Thoracic aorta (tissue), 2 donors: Measurements from ENCODE around the gene TPPP3. TPM values are rescaled to one million over a fixed set of nuclear protein-coding genes. Genes with fewer than 3 reads are reported as not detected.

Experiments used
- ATAC-seq: fragments of 150-250 bp; one replicate; pipeline ENCODE4 v1.8.0; 2017; ENCODE audit warnings: low read depth; ENCODE audit not compliant: insufficient number of reproducible peaks, low FRiP score
- DNase-seq: peaks from one replicate; pipeline ENCODE4 v3.0.0-alpha.2; 2020; ENCODE audit warnings: low spot score
- H3K27ac ChIP-seq, 2 donors: fragments of 200-600 bp; sonication (generic); 1 replicate in 1 of 2; 2 replicates in 1 of 2; pipeline ENCODE4 v1.5.1; 2016; ENCODE audit warnings: mild to moderate bottlenecking in 2 of 2, moderate library complexity in 2 of 2
- H3K27me3 ChIP-seq: fragments of 200-600 bp; sonication (generic); replicated peaks from 2 replicates; pipeline ENCODE4 v1.6.0; 2016; ENCODE audit warnings: mild to moderate bottlenecking; ENCODE audit not compliant: insufficient read depth
- H3K36me3 ChIP-seq: fragments of 200-600 bp; sonication (generic); one replicate; pipeline ENCODE4 v1.5.1; 2016
- H3K4me1 ChIP-seq, 2 donors: fragments of 200-600 bp; sonication (generic); 1 replicate in 1 of 2; 2 replicates in 1 of 2; pipeline versions ENCODE4 v1.5.1 to v1.6.0; 2016; ENCODE audit warnings: low read depth in 2 of 2, mild to moderate bottlenecking in 1 of 2; ENCODE audit not compliant: control insufficient read depth in 1 of 2
- H3K4me3 ChIP-seq: fragments of 200-600 bp; sonication (generic); 2 replicates; pipeline ENCODE4 v1.5.1; 2016; ENCODE audit warnings: mild to moderate bottlenecking
- H3K9me3 ChIP-seq: fragments of 200-600 bp; sonication (generic); 2 replicates; pipeline ENCODE4 v1.5.1; 2016
- CTCF ChIP-seq: fragments of 200-600 bp; sonication (generic); IDR thresholded peaks from one replicate; pipeline ENCODE4 v1.5.1; 2019; ENCODE audit warnings: antibody characterized with exemption
- total RNA-seq, 2 donors: library from RNA; depleted of rRNA; stranded (reverse); fragments of >200 nt; gene quantifications; one replicate each; pipeline versions ENCODE4 v1.1.0 to v1.2.3, GENCODE V29; 2016

Gene TPPP3
- total RNA-seq, 2 donors from 2014 or later, result 12.6 to 34.9 TPM

DNA sequence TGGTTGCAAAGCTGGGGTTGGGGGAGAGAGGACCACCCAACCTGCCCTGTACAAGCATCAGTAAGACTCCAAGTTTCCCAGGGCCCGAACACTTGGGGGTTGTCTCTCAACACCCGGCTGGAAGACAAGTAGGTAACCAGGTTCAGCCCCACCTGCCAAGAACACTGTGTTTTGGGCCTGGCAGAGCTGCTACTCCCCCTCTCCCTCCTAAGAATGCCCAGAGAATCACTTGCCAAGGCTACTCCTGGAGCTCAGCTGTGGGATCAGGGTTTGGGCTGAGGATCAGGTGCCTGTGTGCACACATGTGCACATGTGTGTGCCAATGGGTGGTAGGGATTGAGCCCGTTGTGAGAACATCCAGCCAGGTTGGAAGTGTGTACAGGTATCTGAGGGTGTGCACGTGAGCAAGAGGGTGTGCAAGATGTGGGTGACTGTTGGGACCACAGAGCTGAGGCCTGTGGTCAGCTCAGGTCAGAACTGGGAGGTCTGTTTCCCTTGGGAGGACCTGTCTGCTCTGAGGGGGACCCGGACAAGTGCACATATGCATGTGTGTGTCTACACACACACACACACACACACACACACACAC, 39.9 kb upstream of the TPPP3 start:
- DNase-seq, result no peak
- no peaks in the 10 kb centered on the region for H3K27me3 ChIP-seq
- ATAC-seq, result no peak
- H3K27ac ChIP-seq, result no peak overlapping the region
- H3K4me3 ChIP-seq, result no peak overlapping the region
- no peak for TF ChIP-seq CTCF
- peaks cover 12% of the 10 kb centered on the region for H3K36me3 ChIP-seq
- H3K4me1 ChIP-seq, result peaks cover 0 to 14% of the 10 kb centered on the region in 2 donors
- no peaks in the 10 kb centered on the region for H3K9me3 ChIP-seq

DNA sequence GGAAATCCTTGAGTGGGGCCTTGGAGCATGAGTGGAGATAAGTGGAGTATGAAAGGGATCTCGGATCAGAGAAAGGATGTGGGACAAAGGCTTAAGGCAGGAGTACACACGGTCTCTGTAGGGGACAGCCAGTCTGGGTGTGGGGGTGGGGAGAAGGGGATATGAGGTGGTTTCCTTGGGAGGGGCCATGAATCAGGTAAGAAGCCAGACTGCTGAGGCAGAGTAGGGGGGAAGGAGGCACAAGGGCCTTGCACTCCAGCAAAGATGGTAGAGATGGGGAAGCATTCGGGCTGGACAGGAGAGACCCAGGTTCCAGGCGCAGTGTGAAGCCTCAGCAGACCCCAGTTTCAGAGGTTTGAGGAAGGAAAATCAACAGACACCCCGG, 39.2 kb upstream of the TPPP3 start:
- Histone ChIP-seq H3K4me3 (no peak overlapping the region), H3K27me3 (no peaks in the 10 kb centered on the region), H3K9me3 (no peaks in the 10 kb centered on the region), H3K27ac (no peak overlapping the region), H3K36me3 (peaks cover 5% of the 10 kb centered on the region), H3K4me1 (peaks cover 0 to 14% of the 10 kb centered on the region in 2 donors)
- ATAC-seq (no peak), DNase-seq (no peak)
- TF ChIP-seq CTCF, result no peak

- peaks cover 0 to 14% of the 10 kb centered on the region in 2 donors for H3K4me1 ChIP-seq
- no peak for TF ChIP-seq CTCF
- ATAC-seq (no peak), DNase-seq (no peak)
- H3K9me3 ChIP-seq, result no peaks in the 10 kb centered on the region
- no peaks in the 10 kb centered on the region for H3K27me3 ChIP-seq
- H3K36me3 ChIP-seq, result no peaks in the 10 kb centered on the region
- H3K27ac ChIP-seq, result no peak overlapping the region
- peak overlapping the region; percentile 66 for H3K4me3 ChIP-seq
These were observed 38.6 kb upstream of the TPPP3 start for GRCh38 chr16:67431775-67432505.

- peak; percentile 29 for ATAC-seq
- peak within 1 kb of the TSS; percentile 66 for H3K4me3 ChIP-seq
- peaks cover 0 to 14% of the 10 kb centered on the region in 2 donors for H3K4me1 ChIP-seq
- no peaks in the 10 kb centered on the region for H3K36me3 ChIP-seq
- DNase-seq, result no peak
- no peaks in the 10 kb centered on the region for H3K9me3 ChIP-seq
- H3K27ac ChIP-seq, result no peak within 1 kb of the TSS
- no peaks in the 10 kb centered on the region for H3K27me3 ChIP-seq
- no peak for TF ChIP-seq CTCF
These were observed 37.9 kb upstream of the TPPP3 start, which contains the start of gene HSD11B2 for GRCh38 chr16:67430977-67431774. TSS of gene HSD11B2 (plus strand) at chr16:67431121. CDS start at chr16:67431249, 128 bp downstream.

DNA sequence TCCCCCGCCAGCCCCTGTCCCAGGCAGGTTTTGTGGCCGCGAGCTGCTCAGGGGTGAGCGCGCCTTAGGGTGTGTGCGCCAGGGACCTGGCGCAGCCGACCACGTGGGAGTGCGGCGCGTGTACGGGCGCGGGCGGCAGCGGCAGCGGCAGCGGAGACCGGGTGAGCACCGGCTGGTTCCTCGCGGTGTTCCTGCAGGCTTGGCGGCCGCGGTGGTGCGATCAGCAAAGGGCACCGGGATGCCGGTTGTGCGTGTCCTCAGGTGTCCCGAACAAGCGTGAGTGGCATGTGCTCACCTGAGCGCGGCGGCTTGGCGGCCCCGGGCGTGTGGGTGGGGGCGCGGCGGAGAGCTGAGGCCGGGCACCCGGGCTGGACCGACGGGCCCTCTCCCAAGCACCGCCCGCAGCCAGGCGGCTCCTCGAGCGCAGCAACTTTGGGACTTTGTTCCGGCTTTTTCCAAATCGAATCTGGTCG, 37.2 kb upstream of the TPPP3 start:
- H3K27ac ChIP-seq, result no peak overlapping the region
- ATAC-seq, result no peak

More for the DNA sequence above, 37.2 kb upstream of the TPPP3 start:
- TF ChIP-seq CTCF, result no peak
- peak overlapping the region; percentile 66 for H3K4me3 ChIP-seq
- peaks cover 0 to 14% of the 10 kb centered on the region in 2 donors for H3K4me1 ChIP-seq
- H3K9me3 ChIP-seq, result no peaks in the 10 kb centered on the region
- no peaks in the 10 kb centered on the region for H3K36me3 ChIP-seq
- DNase-seq, result no peak
- no peaks in the 10 kb centered on the region for H3K27me3 ChIP-seq
